ENCODE data around the gene AP2A2. TPM values are rescaled to one million over a fixed set of nuclear protein-coding genes. Genes with fewer than 3 reads are reported as not detected.

AP2A2 gene
- polyA plus RNA-seq, 4 donors = 30.5 to 67.3 (median 45.0) TPM

DNA sequence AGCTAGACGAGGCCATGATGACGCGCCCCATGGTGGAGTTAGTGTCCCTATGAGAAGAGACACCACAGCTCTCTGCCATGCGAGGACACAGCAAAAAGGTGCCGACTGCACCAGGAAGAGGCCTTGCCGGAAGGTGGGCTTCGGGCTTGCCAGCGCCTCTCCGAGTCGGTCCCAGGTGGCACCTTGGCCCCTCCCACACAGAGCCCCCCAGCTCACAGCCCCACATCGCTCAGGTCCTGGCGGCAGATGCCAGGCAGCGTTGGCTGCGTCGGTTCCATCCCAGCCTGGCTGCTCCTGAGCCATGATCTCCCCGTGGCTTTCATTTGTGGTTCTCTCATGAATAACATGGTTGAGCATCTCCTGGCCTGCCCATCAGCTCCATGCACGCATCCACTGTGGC, 39.1 kb upstream of the AP2A2 start:
- no peak overlapping the region for H3K4me3 ChIP-seq (ENCODE audit: low read depth in 1 of 3, low read length in 3 of 3)
- peaks cover 0 to 89% (median 4%) of the 10 kb centered on the region in 3 donors for H3K36me3 ChIP-seq (ENCODE audit: control insufficient read depth in 3 of 3, insufficient read depth in 2 of 3, low read depth in 1 of 3, low read length in 3 of 3)
- FAIRE-seq (no peak), DNase-seq (no peak)
- H3K27me3 ChIP-seq (ENCODE audit: control insufficient read depth in 3 of 3, insufficient read depth in 3 of 3, low read length in 3 of 3) = no peaks in the 10 kb centered on the region
- no peaks in the 10 kb centered on the region for H3K9me3 ChIP-seq (ENCODE audit: control insufficient read depth in 2 of 2, insufficient read depth in 1 of 2, low read depth in 1 of 2, low read length in 1 of 2)
- H3K27ac ChIP-seq (ENCODE audit: low read depth in 1 of 3, low read length in 2 of 3) = no peak overlapping the region
- WGBS, 3 donors = 97 to 98% (median 97%) methylated on average over 17 of the region's 17 CpGs
- no peaks in the 10 kb centered on the region for H3K4me1 ChIP-seq (ENCODE audit: control insufficient read depth in 3 of 3, insufficient read depth in 2 of 3, low read depth in 1 of 3, low read length in 2 of 3)

GRCh38 chr11:887589-887988, 38.1 kb upstream of the AP2A2 start:
- no peak for DNase-seq
- FAIRE-seq = no peak
- 92 to 96% (median 94%) methylated on average over 14 of the region's 14 CpGs for WGBS, 3 donors

GRCh38 chr11:888310-889212, 37.1 kb upstream of the AP2A2 start:
- H3K4me1 ChIP-seq (ENCODE audit: control insufficient read depth in 3 of 3, insufficient read depth in 2 of 3, low read depth in 1 of 3, low read length in 2 of 3) = no peaks in the 10 kb centered on the region
- no peak overlapping the region for H3K27ac ChIP-seq (ENCODE audit: low read depth in 1 of 3, low read length in 2 of 3)
- H3K4me3 ChIP-seq (ENCODE audit: low read depth in 1 of 3, low read length in 3 of 3) = no peak overlapping the region
- FAIRE-seq (no peak), DNase-seq (no peak)
- WGBS, 3 donors = 89 to 93% (median 92%) methylated on average over 40 to 45 of the region's 45 CpGs
- peaks cover 0 to 90% (median 0%) of the 10 kb centered on the region in 3 donors for H3K36me3 ChIP-seq (ENCODE audit: control insufficient read depth in 3 of 3, insufficient read depth in 2 of 3, low read depth in 1 of 3, low read length in 3 of 3)
- H3K27me3 ChIP-seq (ENCODE audit: control insufficient read depth in 3 of 3, insufficient read depth in 3 of 3, low read length in 3 of 3) = no peaks in the 10 kb centered on the region
- H3K9me3 ChIP-seq (ENCODE audit: control insufficient read depth in 2 of 2, insufficient read depth in 1 of 2, low read depth in 1 of 2, low read length in 1 of 2) = no peaks in the 10 kb centered on the region

More at GRCh38 chr11:887589-887988, 38.1 kb upstream of the AP2A2 start:
- Histone ChIP-seq H3K36me3 (ENCODE audit: control insufficient read depth in 3 of 3, insufficient read depth in 2 of 3, low read depth in 1 of 3, low read length in 3 of 3) (peaks cover 0 to 91% (median 4%) of the 10 kb centered on the region in 3 donors), H3K27ac (ENCODE audit: low read depth in 1 of 3, low read length in 2 of 3) (no peak overlapping the region), H3K9me3 (ENCODE audit: control insufficient read depth in 2 of 2, insufficient read depth in 1 of 2, low read depth in 1 of 2, low read length in 1 of 2) (no peaks in the 10 kb centered on the region), H3K27me3 (ENCODE audit: control insufficient read depth in 3 of 3, insufficient read depth in 3 of 3, low read length in 3 of 3) (no peaks in the 10 kb centered on the region), H3K4me1 (ENCODE audit: control insufficient read depth in 3 of 3, insufficient read depth in 2 of 3, low read depth in 1 of 3, low read length in 2 of 3) (no peaks in the 10 kb centered on the region), H3K4me3 (ENCODE audit: low read depth in 1 of 3, low read length in 3 of 3) (no peak overlapping the region)

DNA sequence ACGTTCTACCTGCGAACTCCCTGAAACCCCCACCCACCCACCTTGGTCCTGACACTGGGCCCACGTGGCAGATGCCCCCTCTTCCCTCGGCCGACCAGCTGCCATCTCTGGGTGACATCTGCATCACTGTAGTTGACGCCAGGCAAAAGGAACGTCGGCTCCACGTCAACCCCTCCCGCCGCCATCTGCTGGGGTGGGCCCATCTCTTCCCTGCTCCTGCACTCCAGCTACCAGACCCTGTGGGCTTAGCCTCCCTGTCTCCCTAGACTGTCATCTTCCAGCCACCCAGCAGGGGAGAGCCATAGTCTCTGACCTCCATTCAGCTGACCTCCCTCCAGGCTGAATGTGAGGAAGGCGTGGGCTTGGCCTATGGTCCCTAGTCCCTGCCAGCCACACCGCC, 36.4 kb upstream of the AP2A2 start:
- Histone ChIP-seq H3K9me3 (ENCODE audit: control insufficient read depth in 2 of 2, insufficient read depth in 1 of 2, low read depth in 1 of 2, low read length in 1 of 2) (no peaks in the 10 kb centered on the region), H3K27ac (ENCODE audit: low read depth in 1 of 3, low read length in 2 of 3) (no peak overlapping the region), H3K36me3 (ENCODE audit: control insufficient read depth in 3 of 3, insufficient read depth in 2 of 3, low read depth in 1 of 3, low read length in 3 of 3) (peaks cover 0 to 85% (median 0%) of the 10 kb centered on the region in 3 donors), H3K4me1 (ENCODE audit: control insufficient read depth in 3 of 3, insufficient read depth in 2 of 3, low read depth in 1 of 3, low read length in 2 of 3) (no peaks in the 10 kb centered on the region), H3K4me3 (ENCODE audit: low read depth in 1 of 3, low read length in 3 of 3) (no peak overlapping the region), H3K27me3 (ENCODE audit: control insufficient read depth in 3 of 3, insufficient read depth in 3 of 3, low read length in 3 of 3) (no peaks in the 10 kb centered on the region)
- WGBS, 3 donors = 93 to 97% (median 95%) methylated on average over 13 of the region's 13 CpGs
- no peak for DNase-seq
- no peak for FAIRE-seq

DNA sequence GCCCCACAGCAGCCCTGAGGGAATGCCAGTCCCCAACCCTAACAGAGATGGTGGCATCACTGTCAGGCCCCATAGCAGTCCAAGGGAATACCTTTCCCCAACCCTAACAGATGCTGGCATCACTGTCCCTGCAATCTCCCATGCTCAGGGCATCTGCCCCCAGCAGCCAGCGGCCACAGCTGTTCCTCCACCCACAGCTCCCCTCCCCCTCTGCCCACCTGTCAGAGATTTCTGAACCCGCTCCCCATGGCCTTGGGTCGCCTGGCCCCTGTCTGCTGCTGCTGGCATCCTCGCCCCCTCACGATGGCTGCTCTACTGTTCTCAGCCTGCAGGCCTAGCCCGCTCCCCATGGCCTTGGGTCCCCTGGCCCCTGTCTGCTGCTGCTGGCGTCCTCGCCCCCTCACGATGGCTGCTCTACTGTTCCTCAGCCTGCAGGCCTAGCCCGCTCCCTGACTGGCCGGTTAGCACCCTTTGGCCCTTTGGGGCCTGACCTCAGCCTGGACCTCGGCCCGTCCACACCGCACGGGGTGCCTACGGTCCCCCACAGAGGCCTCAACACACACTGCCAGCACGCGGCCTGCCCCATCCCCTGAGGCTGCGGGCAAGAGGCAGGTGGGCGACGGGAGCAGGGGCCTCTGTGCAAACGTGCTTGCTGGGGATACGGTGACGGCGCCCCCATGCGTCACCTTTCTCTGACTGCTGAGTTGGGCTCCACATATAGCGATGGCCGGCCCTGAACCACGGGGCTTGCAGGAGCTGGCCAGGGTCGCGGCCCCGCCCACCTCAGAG, 35.8 kb upstream of the AP2A2 start:
- H3K27ac ChIP-seq (ENCODE audit: low read depth in 1 of 3, low read length in 2 of 3) = peak overlapping the region in 1 of 3 donors; percentile 17
- no peaks in the 10 kb centered on the region for H3K9me3 ChIP-seq (ENCODE audit: control insufficient read depth in 2 of 2, insufficient read depth in 1 of 2, low read depth in 1 of 2, low read length in 1 of 2)
- FAIRE-seq = no peak
- DNase-seq = no peak
- no peaks in the 10 kb centered on the region for H3K4me1 ChIP-seq (ENCODE audit: control insufficient read depth in 3 of 3, insufficient read depth in 2 of 3, low read depth in 1 of 3, low read length in 2 of 3)
- no peaks in the 10 kb centered on the region for H3K27me3 ChIP-seq (ENCODE audit: control insufficient read depth in 3 of 3, insufficient read depth in 3 of 3, low read length in 3 of 3)
- WGBS, 3 donors = 92 to 96% (median 93%) methylated on average over 32 of the region's 32 CpGs
- peaks cover 0 to 85% (median 0%) of the 10 kb centered on the region in 3 donors for H3K36me3 ChIP-seq (ENCODE audit: control insufficient read depth in 3 of 3, insufficient read depth in 2 of 3, low read depth in 1 of 3, low read length in 3 of 3)
- H3K4me3 ChIP-seq (ENCODE audit: low read depth in 1 of 3, low read length in 3 of 3) = no peak overlapping the region

GRCh38 chr11:890794-891540, 34.7 kb upstream of the AP2A2 start:
- DNase-seq (no peak), FAIRE-seq (no peak)
- Histone ChIP-seq H3K27ac (ENCODE audit: low read depth in 1 of 3, low read length in 2 of 3) (no peak overlapping the region), H3K9me3 (ENCODE audit: control insufficient read depth in 2 of 2, insufficient read depth in 1 of 2, low read depth in 1 of 2, low read length in 1 of 2) (no peaks in the 10 kb centered on the region), H3K36me3 (ENCODE audit: control insufficient read depth in 3 of 3, insufficient read depth in 2 of 3, low read depth in 1 of 3, low read length in 3 of 3) (peaks cover 0 to 86% (median 0%) of the 10 kb centered on the region in 3 donors), H3K4me1 (ENCODE audit: control insufficient read depth in 3 of 3, insufficient read depth in 2 of 3, low read depth in 1 of 3, low read length in 2 of 3) (no peaks in the 10 kb centered on the region), H3K27me3 (ENCODE audit: control insufficient read depth in 3 of 3, insufficient read depth in 3 of 3, low read length in 3 of 3) (no peaks in the 10 kb centered on the region), H3K4me3 (ENCODE audit: low read depth in 1 of 3, low read length in 3 of 3) (no peak overlapping the region)
- 79 to 92% (median 92%) methylated on average over 26 to 27 of the region's 27 CpGs for WGBS, 3 donors

- FAIRE-seq (no peak), DNase-seq (no peak)
- whole genome bisulfite sequencing, 3 donors = 85 to 92% (median 91%) methylated on average over 11 to 13 of the region's 13 CpGs
- Histone ChIP-seq H3K27ac (ENCODE audit: low read depth in 1 of 3, low read length in 2 of 3) (no peak overlapping the region), H3K36me3 (ENCODE audit: control insufficient read depth in 3 of 3, insufficient read depth in 2 of 3, low read depth in 1 of 3, low read length in 3 of 3) (peaks cover 0 to 74% (median 0%) of the 10 kb centered on the region in 3 donors), H3K9me3 (ENCODE audit: control insufficient read depth in 2 of 2, insufficient read depth in 1 of 2, low read depth in 1 of 2, low read length in 1 of 2) (no peaks in the 10 kb centered on the region), H3K27me3 (ENCODE audit: control insufficient read depth in 3 of 3, insufficient read depth in 3 of 3, low read length in 3 of 3) (no peaks in the 10 kb centered on the region), H3K4me1 (ENCODE audit: control insufficient read depth in 3 of 3, insufficient read depth in 2 of 3, low read depth in 1 of 3, low read length in 2 of 3) (no peaks in the 10 kb centered on the region), H3K4me3 (ENCODE audit: low read depth in 1 of 3, low read length in 3 of 3) (no peak overlapping the region)
These were observed 32.5 kb upstream of the AP2A2 start for GRCh38 chr11:893008-893654.

All from small intestine (tissue), 7 donors.